ENCODE results near the gene ERVK3-1.

ERVK3-1 gene

GRCh38 chr19:58315580-58315979 is 10.4 kb downstream of the ERVK3-1 start:
- Histone ChIP-seq H3F3A (ENCODE audit: insufficient read depth, low read length) (no peaks in the 10 kb centered on the region), H3K36me3 (ENCODE audit: insufficient read depth, low read length) (peaks cover 48% of the 10 kb centered on the region), H3K9me2 (ENCODE audit: low read depth, low read length) (no peaks in the 10 kb centered on the region), H3K27ac (ENCODE audit: low read depth, low read length, poor library complexity, severe bottlenecking) (no peak overlapping the region), H3K4me2 (ENCODE audit: low read length) (no peak overlapping the region), H4K20me1 (ENCODE audit: insufficient read depth, low read length) (no peaks in the 10 kb centered on the region), H3K4me3 (ENCODE audit: low read depth, low read length, poor library complexity, severe bottlenecking) (no peak overlapping the region), H3K9me3 (ENCODE audit: low read length) (peaks cover 6% of the 10 kb centered on the region; the same call in 1 of the 2 replicates), H3K27me3 (ENCODE audit: insufficient read depth, low read length) (no peaks in the 10 kb centered on the region), H3K9ac (ENCODE audit: low read length) (no peak overlapping the region), H2AFZ (ENCODE audit: low read length) (no peak overlapping the region), H3K4me1 (ENCODE audit: insufficient read depth, low read length, severe bottlenecking) (no peaks in the 10 kb centered on the region), H3K79me2 (ENCODE audit: insufficient read depth, low read length) (no peaks in the 10 kb centered on the region)
- no peak for TF ChIP-seq CTCF (IDR thresholded peaks at IDR 0.05; ENCODE audit: low read length)
- no peak for TF ChIP-seq EZH2 (IDR thresholded peaks at IDR 0.05; ENCODE audit: borderline replicate concordance, low read length)

DNA sequence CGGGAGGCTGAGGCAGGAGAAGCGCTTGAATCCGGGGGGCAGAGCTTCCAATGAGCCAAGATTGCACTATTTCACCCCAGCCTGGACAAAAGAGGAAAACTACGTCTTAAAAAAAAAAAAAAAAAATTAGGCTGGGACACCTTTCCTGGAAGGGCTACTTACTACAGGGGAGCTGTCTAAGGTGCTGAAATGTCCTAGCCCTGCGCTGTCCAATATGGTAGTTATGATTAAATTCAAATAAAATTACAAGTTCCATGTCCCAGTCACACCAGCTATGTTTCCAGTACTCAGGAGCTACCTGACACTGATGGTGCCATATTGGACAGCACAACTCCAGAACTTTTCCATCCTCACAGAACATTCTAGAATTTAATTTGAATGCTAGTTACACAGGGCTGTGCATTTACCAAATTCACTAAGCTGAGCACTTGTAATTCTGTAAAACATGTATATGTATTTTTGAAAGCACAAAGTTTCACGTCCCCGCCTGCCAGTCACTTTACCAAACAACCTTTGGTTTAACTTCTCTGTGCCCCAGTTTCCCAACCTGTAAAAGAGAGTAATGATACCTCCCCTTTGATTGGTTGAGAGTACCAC is 12.4 kb downstream of the ERVK3-1 start:
- H3K36me3 ChIP-seq (ENCODE audit: insufficient read depth, low read length) = peaks cover 32% of the 10 kb centered on the region
- TF ChIP-seq EZH2 (IDR thresholded peaks at IDR 0.05; ENCODE audit: borderline replicate concordance, low read length) (no peak), CTCF (IDR thresholded peaks at IDR 0.05; ENCODE audit: low read length) (no peak)
- no peak overlapping the region for H3K9ac ChIP-seq (ENCODE audit: low read length)
- no peak overlapping the region for H3K27ac ChIP-seq (ENCODE audit: low read depth, low read length, poor library complexity, severe bottlenecking)
- no peak overlapping the region for H3K4me2 ChIP-seq (ENCODE audit: low read length)
- no peak overlapping the region for H3K4me3 ChIP-seq (ENCODE audit: low read depth, low read length, poor library complexity, severe bottlenecking)
- H4K20me1 ChIP-seq (ENCODE audit: insufficient read depth, low read length) = no peaks in the 10 kb centered on the region
- no peaks in the 10 kb centered on the region for H3F3A ChIP-seq (ENCODE audit: insufficient read depth, low read length)
- H3K9me3 ChIP-seq (ENCODE audit: low read length) = peaks cover 3% of the 10 kb centered on the region; the same call in 1 of the 2 replicates
- no peaks in the 10 kb centered on the region for H3K79me2 ChIP-seq (ENCODE audit: insufficient read depth, low read length)
- no peak overlapping the region for H2AFZ ChIP-seq (ENCODE audit: low read length)
- H3K9me2 ChIP-seq (ENCODE audit: low read depth, low read length) = no peaks in the 10 kb centered on the region
- H3K4me1 ChIP-seq (ENCODE audit: insufficient read depth, low read length, severe bottlenecking) = no peaks in the 10 kb centered on the region
- H3K27me3 ChIP-seq (ENCODE audit: insufficient read depth, low read length) = no peaks in the 10 kb centered on the region

DNA sequence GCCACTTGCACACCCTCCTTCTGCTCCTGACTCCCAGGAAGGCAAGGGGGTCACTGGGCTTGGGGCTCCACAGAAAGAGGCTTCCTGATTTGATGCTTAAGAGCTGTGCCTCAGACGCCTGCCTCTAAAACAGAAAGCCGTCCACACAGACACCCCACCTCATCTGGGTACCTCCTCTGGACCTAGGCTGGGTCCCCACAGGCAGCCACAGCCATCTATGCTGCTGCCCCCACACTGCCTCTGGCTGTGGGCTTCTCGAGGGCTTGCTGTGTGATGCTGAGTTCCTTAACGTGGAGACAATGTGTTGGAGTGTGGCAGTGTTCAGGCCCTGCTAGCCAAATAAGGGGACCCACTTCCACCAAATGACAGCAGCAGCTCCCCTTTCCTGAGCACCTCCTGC is 13.1 kb downstream of the ERVK3-1 start:
- H3K79me2 ChIP-seq (ENCODE audit: insufficient read depth, low read length) = no peaks in the 10 kb centered on the region
- peaks cover 25% of the 10 kb centered on the region for H3K36me3 ChIP-seq (ENCODE audit: insufficient read depth, low read length)
- H3K9me2 ChIP-seq (ENCODE audit: low read depth, low read length) = no peaks in the 10 kb centered on the region
- no peaks in the 10 kb centered on the region for H3F3A ChIP-seq (ENCODE audit: insufficient read depth, low read length)
- H3K27ac ChIP-seq (ENCODE audit: low read depth, low read length, poor library complexity, severe bottlenecking) = no peak overlapping the region
- H3K9me3 ChIP-seq (ENCODE audit: low read length) = no peaks in the 10 kb centered on the region
- H3K9ac ChIP-seq (ENCODE audit: low read length) = no peak overlapping the region
- no peak for TF ChIP-seq CTCF (IDR thresholded peaks at IDR 0.05; ENCODE audit: low read length)
- no peak for TF ChIP-seq EZH2 (IDR thresholded peaks at IDR 0.05; ENCODE audit: borderline replicate concordance, low read length)
- no peaks in the 10 kb centered on the region for H3K27me3 ChIP-seq (ENCODE audit: insufficient read depth, low read length)
- H3K4me2 ChIP-seq (ENCODE audit: low read length) = no peak overlapping the region
- no peak overlapping the region for H2AFZ ChIP-seq (ENCODE audit: low read length)
- no peaks in the 10 kb centered on the region for H4K20me1 ChIP-seq (ENCODE audit: insufficient read depth, low read length)
- no peaks in the 10 kb centered on the region for H3K4me1 ChIP-seq (ENCODE audit: insufficient read depth, low read length, severe bottlenecking)
- H3K4me3 ChIP-seq (ENCODE audit: low read depth, low read length, poor library complexity, severe bottlenecking) = no peak overlapping the region
